ENCODE data around the gene TP73. TPM values are rescaled to one million over a fixed set of nuclear protein-coding genes. Genes with fewer than 3 reads are reported as not detected.

TP73 gene
- total RNA-seq, 1 experiment from 2014 or later, result 19.2 TPM

DNA sequence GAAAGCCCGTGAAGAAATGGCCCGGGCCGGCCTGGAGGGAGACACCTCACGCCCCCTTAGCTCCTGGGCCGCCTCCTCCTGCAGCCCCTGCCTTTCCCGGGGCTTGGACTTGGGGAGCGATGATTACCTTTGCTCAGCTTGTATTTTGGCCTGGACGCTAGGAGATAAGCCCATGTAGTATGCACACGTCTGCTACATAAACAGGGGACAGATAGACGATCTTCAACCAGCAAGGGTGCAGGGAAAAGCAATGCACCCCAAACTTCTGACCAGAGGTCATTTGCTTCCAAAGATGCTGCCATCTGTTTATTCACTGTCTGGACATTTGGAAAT lies 936 bp downstream of the TP73 start:
- Histone ChIP-seq H2AFZ (ENCODE audit: low read depth, low read length, poor library complexity, severe bottlenecking) (no peak overlapping the region), H3K36me3 (ENCODE audit: control insufficient read depth in 1 of 2, insufficient read depth in 2 of 2, low read length in 2 of 2) (no peaks in the 10 kb centered on the region), H3K9me3 (ENCODE audit: control insufficient read depth in 1 of 2, insufficient read depth in 1 of 2, low read depth in 1 of 2, low read length in 2 of 2) (no peaks in the 10 kb centered on the region), H3K9ac (ENCODE audit: low read length) (peak overlapping the region; percentile 85), H3K9me2 (ENCODE audit: insufficient read depth) (no peaks in the 10 kb centered on the region), H3K4me1 (ENCODE audit: control insufficient read depth in 1 of 2, insufficient read depth in 2 of 2, low read length in 2 of 2) (peaks cover 18 to 29% of the 10 kb centered on the region in 2 experiments), H3K4me3 (replicated peaks in 1 of 2; ENCODE audit: low read depth in 1 of 2, low read length in 2 of 2) (peak overlapping the region; percentile 70 to 80), H3K4me2 (ENCODE audit: low read length) (peak overlapping the region; percentile 91), H3K27me3 (ENCODE audit: insufficient read depth, low read length) (no peaks in the 10 kb centered on the region), H4K20me1 (ENCODE audit: insufficient read depth) (no peaks in the 10 kb centered on the region), H3K27ac (ENCODE audit: low read depth, low read length) (peak overlapping the region; percentile 64), H3K79me2 (ENCODE audit: insufficient read depth, low read length) (peaks cover 65% of the 10 kb centered on the region)
- intact Hi-C loops (cut with micrococcal nuclease), result no loop called here
- BruUV-seq (replicated peaks), result no TSS peak
- peak; percentile 13 for ATAC-seq
- CTCF ChIA-PET, result interaction anchor here (1.3 to 1.4 kb wide), 2 partner anchors 34 to 123 kb away, joined by 3 to 5 read pairs; no protein-coding TSS in a partner anchor
- DNase-seq (ENCODE audit: low read depth, low spot score), result no peak
- no peak for TF ChIP-seq CBX3 (IDR thresholded peaks at IDR 0.05; ENCODE audit: low read depth)
- no peak for TF ChIP-seq EZH2phosphoT487 (IDR thresholded peaks at IDR 0.05; ENCODE audit: borderline replicate concordance)
- TF ChIP-seq FOSL1 (IDR thresholded peaks at IDR 0.05; ENCODE audit: low read depth), result no peak
- TF ChIP-seq ZFX (IDR thresholded peaks at IDR 0.05), result no peak
- no peak for TF ChIP-seq SRF (IDR thresholded peaks at IDR 0.05; ENCODE audit: low read depth)
- no peak for TF ChIP-seq EZH2 (IDR thresholded peaks at IDR 0.05)
- no peak for TF ChIP-seq JUND (IDR thresholded peaks at IDR 0.05)
- TF ChIP-seq ZNF274 (IDR thresholded peaks at IDR 0.05; ENCODE audit: low read depth, low read length), result no peak
- TF ChIP-seq EGR1 (IDR thresholded peaks at IDR 0.05; ENCODE audit: low read depth), result no peak
- no peak for TF ChIP-seq POLR2AphosphoS5 (IDR thresholded peaks at IDR 0.05; ENCODE audit: low read depth, low read length)
- TF ChIP-seq SP1 (IDR thresholded peaks at IDR 0.05; ENCODE audit: low read depth), result no peak
- TF ChIP-seq ELF1 (IDR thresholded peaks at IDR 0.05; ENCODE audit: borderline replicate concordance, low read depth), result no peak
- TF ChIP-seq, protein P1, sequence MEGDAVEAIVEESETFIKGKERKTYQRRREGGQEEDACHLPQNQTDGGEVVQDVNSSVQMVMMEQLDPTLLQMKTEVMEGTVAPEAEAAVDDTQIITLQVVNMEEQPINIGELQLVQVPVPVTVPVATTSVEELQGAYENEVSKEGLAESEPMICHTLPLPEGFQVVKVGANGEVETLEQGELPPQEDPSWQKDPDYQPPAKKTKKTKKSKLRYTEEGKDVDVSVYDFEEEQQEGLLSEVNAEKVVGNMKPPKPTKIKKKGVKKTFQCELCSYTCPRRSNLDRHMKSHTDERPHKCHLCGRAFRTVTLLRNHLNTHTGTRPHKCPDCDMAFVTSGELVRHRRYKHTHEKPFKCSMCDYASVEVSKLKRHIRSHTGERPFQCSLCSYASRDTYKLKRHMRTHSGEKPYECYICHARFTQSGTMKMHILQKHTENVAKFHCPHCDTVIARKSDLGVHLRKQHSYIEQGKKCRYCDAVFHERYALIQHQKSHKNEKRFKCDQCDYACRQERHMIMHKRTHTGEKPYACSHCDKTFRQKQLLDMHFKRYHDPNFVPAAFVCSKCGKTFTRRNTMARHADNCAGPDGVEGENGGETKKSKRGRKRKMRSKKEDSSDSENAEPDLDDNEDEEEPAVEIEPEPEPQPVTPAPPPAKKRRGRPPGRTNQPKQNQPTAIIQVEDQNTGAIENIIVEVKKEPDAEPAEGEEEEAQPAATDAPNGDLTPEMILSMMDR (IDR thresholded peaks at IDR 0.05 in 2 of 3, conservative IDR thresholded peaks at IDR 0.05 in 1 of 3; ENCODE audit: borderline replicate concordance in 1 of 3, insufficient read depth in 1 of 3, low read depth in 2 of 3, low read length in 2 of 3), result no peak
- TF ChIP-seq, protein P2, sequence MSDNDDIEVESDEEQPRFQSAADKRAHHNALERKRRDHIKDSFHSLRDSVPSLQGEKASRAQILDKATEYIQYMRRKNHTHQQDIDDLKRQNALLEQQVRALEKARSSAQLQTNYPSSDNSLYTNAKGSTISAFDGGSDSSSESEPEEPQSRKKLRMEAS (IDR thresholded peaks at IDR 0.05), result no peak
- POLR2A ChIA-PET, result interaction anchor here (0.8 kb wide), 1 partner anchor 9 kb away, joined by 4 read pairs; no protein-coding TSS in a partner anchor
- RAD21 ChIA-PET (ENCODE audit: low non-redundant PET in 1 of 2, low total read pairs in 2 of 2, uncharacterized antibody in 2 of 2, unreplicated experiment in 2 of 2), result no interaction called here
